Dermis microvascular lymphatic vessel endothelial cell (primary cell): ENCODE results near the gene TMBIM6. TPM values are rescaled to one million over a fixed set of nuclear protein-coding genes. Genes with fewer than 3 reads are reported as not detected.
"Not testable (repeated sequence)": the region's sequence is repeated elsewhere in the genome, so short reads cannot be mapped to it uniquely, and the experiment has no call there.

ENCODE experiments used
- DNase-seq, 2 donors: peaks; one replicate each; pipeline versions ENCODE4 v3.0.0 to v3.0.0-alpha.2; 2010; ENCODE audit warnings: low read depth in 2 of 2
- total RNA-seq: library from RNA; depleted of rRNA; stranded (reverse); fragments of >200 nt; gene quantifications from 2 replicates; pipeline ENCODE4 v1.2.1, GENCODE V29; 2014

Gene TMBIM6
- total RNA-seq, 1 donor from 2014 or later, result 272 TPM

GRCh38 chr12:49728446-49728845 lies 12.9 kb upstream of the TMBIM6 start:
- no peak for DNase-seq

- no peak for DNase-seq
Observed at GRCh38 chr12:49730050-49730449, 11.3 kb upstream of the TMBIM6 start.

GRCh38 chr12:49730568-49731101 lies 10.7 kb upstream of the TMBIM6 start:
- DNase-seq, result no peak

GRCh38 chr12:49733219-49734017 lies 7.9 kb upstream of the TMBIM6 start:
- DNase-seq, result no peak

GRCh38 chr12:49734900-49735299 lies 6.5 kb upstream of the TMBIM6 start:
- DNase-seq, result not testable (repeated sequence)

GRCh38 chr12:49738721-49739120 lies 2.6 kb upstream of the TMBIM6 start:
- peak in 1 of 2 donors; percentile 83 for DNase-seq

GRCh38 chr12:49740277-49740676 lies 1.1 kb upstream of the TMBIM6 start:
- not testable (repeated sequence) for DNase-seq

- DNase-seq, result peak; percentile 25 to 90
Observed at GRCh38 chr12:49741882-49742620, 694 bp downstream of the TMBIM6 start.

GRCh38 chr12:49744363-49744885 lies 3.1 kb downstream of the TMBIM6 start:
- no peak for DNase-seq

- DNase-seq, result no peak
Observed at GRCh38 chr12:49748306-49748705, 6.9 kb downstream of the TMBIM6 start.

GRCh38 chr12:49748800-49749199 lies 7.4 kb downstream of the TMBIM6 start:
- DNase-seq, result no peak

- peak in 1 of 2 donors; percentile 41 for DNase-seq
Observed at GRCh38 chr12:49750027-49750995, 9.0 kb downstream of the TMBIM6 start.

GRCh38 chr12:49750996-49751393 lies 9.6 kb downstream of the TMBIM6 start:
- DNase-seq, result no peak

GRCh38 chr12:49761677-49762467 lies 20.5 kb downstream of the TMBIM6 start:
- DNase-seq, result no peak

GRCh38 chr12:49762468-49762847 lies 21.1 kb downstream of the TMBIM6 start:
- DNase-seq, result no peak

- DNase-seq, result peak; percentile 43 to 84
Observed at GRCh38 chr12:49763006-49763591, 21.7 kb downstream of the TMBIM6 start.

GRCh38 chr12:49764126-49764525 lies 22.8 kb downstream of the TMBIM6 start:
- DNase-seq, result no peak

- DNase-seq, result no peak
Observed at GRCh38 chr12:49766115-49766455, 24.7 kb downstream of the TMBIM6 start.

GRCh38 chr12:49767333-49767732 lies 26.0 kb downstream of the TMBIM6 start:
- no peak for DNase-seq

- not testable (repeated sequence) for DNase-seq
Observed at GRCh38 chr12:49773102-49773501, 31.7 kb downstream of the TMBIM6 start.
